Heart right ventricle (tissue), 16 donors: ENCODE measurements around the gene SPECC1. TPM values are rescaled to one million over a fixed set of nuclear protein-coding genes. Genes with fewer than 3 reads are reported as not detected.
A peak's percentile ranks its signal among the peaks of the same experiment; 100 is the strongest.

Source experiments
- ATAC-seq, 8 donors: fragments of 200-7000 bp; cut with Tn5 transposase; one replicate each; pipeline ENCODE4 v1.9.1; 2020; ENCODE audit warnings: mild to moderate bottlenecking in 8 of 8, moderate library complexity in 8 of 8, moderate number of reproducible peaks in 1 of 8
- DNase-seq, 2 donors: peaks; one replicate each; pipeline ENCODE4 v3.0.0-alpha.2; 2020
- H3K27ac ChIP-seq, 10 donors: fragments of 200-600 bp; sonication (generic) in 2 of 10; one replicate each; pipeline versions ENCODE4 v1.5.0 to v1.8.0; 2020 to 2022; ENCODE audit warnings: mild to moderate bottlenecking in 3 of 10
- H3K27me3 ChIP-seq, 7 donors: fragments of 200-600 bp; one replicate each; pipeline ENCODE4 v1.8.0; 2021 to 2022; ENCODE audit warnings: mild to moderate bottlenecking in 2 of 7
- H3K36me3 ChIP-seq, 9 donors: fragments of 200-600 bp; sonication (generic) in 1 of 9; one replicate each; pipeline versions ENCODE4 v1.5.0 to v1.8.0; 2020 to 2022; ENCODE audit warnings: mild to moderate bottlenecking in 2 of 9
- H3K4me1 ChIP-seq, 9 donors: fragments of 200-600 bp; sonication (generic) in 1 of 9; one replicate each; pipeline versions ENCODE4 v1.5.0 to v1.8.0; 2020 to 2022; ENCODE audit warnings: mild to moderate bottlenecking in 4 of 9
- H3K4me3 ChIP-seq, 10 donors: fragments of 200-600 bp; sonication (generic) in 2 of 10; one replicate each; pipeline versions ENCODE4 v1.5.0 to v1.8.0; 2020 to 2022; ENCODE audit warnings: mild to moderate bottlenecking in 7 of 10, moderate library complexity in 2 of 10
- H3K9me3 ChIP-seq, 11 donors: fragments of 200-600 bp in 10 of 11; sonication (generic) in 2 of 11; one replicate each; pipeline versions ENCODE4 v1.5.0 to v1.8.0; 2013 to 2022; ENCODE audit warnings: mild to moderate bottlenecking in 2 of 11, control low read depth in 1 of 11, moderate library complexity in 1 of 11
- CTCF ChIP-seq, 9 donors: fragments of 200-600 bp; sonication (generic) in 2 of 9; IDR thresholded peaks; one replicate each; pipeline versions ENCODE4 v1.5.0 to v1.8.0; 2021 to 2022; ENCODE audit warnings: antibody characterized with exemption in 9 of 9, mild to moderate bottlenecking in 5 of 9, moderate library complexity in 1 of 9
- WGBS, 2 donors: extraction: QIAGEN DNeasy Blood & Tissue Kit; methylation state at CpG; one replicate each; pipeline ENCODE4 v1.1.7; 2013; ENCODE audit warnings: inconsistent platforms in 1 of 2; 5-methylcytosine and 5-hydroxymethylcytosine counted together
- intact Hi-C, 10 donors: fragments of 100-400 bp; cut with DNase I; formaldehyde crosslinking; loops; one replicate each; pipeline versions ENCODE4 v1.11.1 to v1.14.2; 2022
- polyA plus RNA-seq, 2 donors: library from polyadenylated mRNA; stranded (reverse); fragments of 200-250 nt; gene quantifications; one replicate each; pipeline ENCODE4 v1.2.3, GENCODE V29; 2013
- total RNA-seq, 10 donors: library from RNA; stranded (reverse); fragmentation: NEBNext Ultra II Directional in 3 of 10; extraction: Animal tissue kit (Norgen Biotek cat#: 25700) in 3 of 10; gene quantifications; one replicate each; pipeline versions ENCODE4 v1.2.1 to v1.2.4, GENCODE V29; 2021 to 2023
- donor health status: Arrhythmogenic right ventricular cardiomyopathy.
- donor health status: ischemic (EF 13 %, LVEDD 7.1; RV severe dilation, severe dysfunction).
- donor health status: healthy with polysubstance abuse.
- donor health status: DM: no; HTN: yes; CAD: no.
- donor health status: DM: no; HTN: no; CAD: no.
- donor health status: ischemic (EF 25% LVEDD 6.9; RV normal size, moderate dysfunction).
- donor health status: ischemic (EF 25% LVEDD 5.7; RV mildly dilated, moderate dysfunction).
- donor health status: healthy.
- donor health status: DM: yes; HTN: yes; CAD: no.
- donor health status: Ischemic cardiomyopathy.
- donor health status: ischemic (EF 35%, LVEDD 5.7; RV mildly dilated, moderate dysfunction).
- donor health status: nonischemic (EF 11% LVEDD 7.7; RV severe dilation, severe dysfunction).
- donor health status: DM: yes; HTN: yes; CAD: no.
- donor health status: PGD.
- donor health status: ischemic (EF 29% LVEDD 5.4; RV normal size, mild dysfunction).
- donor health status: nonischemic (EF 23%, LVEDD 6.1; RV moderate dilation, normal function).

SPECC1 gene
- total and polyA plus RNA-seq, 12 donors: 2.9 to 15.2 (median 8.5) TPM

- peaks cover 0 to 37% (median 4%) of the 10 kb centered on the region in 9 donors for H3K4me1 ChIP-seq
- peak overlapping the region in 1 of 10 donors; percentile 69 for H3K27ac ChIP-seq
- H3K9me3 ChIP-seq: no peaks in the 10 kb centered on the region
- no peak for DNase-seq
- H3K4me3 ChIP-seq: no peak overlapping the region
- intact Hi-C loops: no loop called here
- TF ChIP-seq CTCF (IDR thresholded peaks at IDR 0.05): no peak
- WGBS, 2 donors: 91 to 94% methylated on average over 10 of the region's 10 CpGs
- H3K27me3 ChIP-seq: no peaks in the 10 kb centered on the region
- no peak for ATAC-seq
- H3K36me3 ChIP-seq: peaks cover 0 to 3% (median 0%) of the 10 kb centered on the region in 9 donors
These were observed 271.7 kb downstream of the SPECC1 start for GRCh38 chr17:20280851-20281250.

GRCh38 chr17:20281860-20282259 is 272.7 kb downstream of the SPECC1 start:
- H3K36me3 ChIP-seq: peaks cover 0 to 5% (median 0%) of the 10 kb centered on the region in 9 donors
- H3K27ac ChIP-seq: peak overlapping the region in 1 of 10 donors; percentile 69
- 63 to 72% methylated on average over 11 of the region's 11 CpGs for WGBS, 2 donors
- no peak overlapping the region for H3K4me3 ChIP-seq
- peak in 5 of 8 donors; percentile 17 to 53 (median 30) for ATAC-seq
- H3K27me3 ChIP-seq: no peaks in the 10 kb centered on the region
- no peaks in the 10 kb centered on the region for H3K9me3 ChIP-seq
- DNase-seq: peak in 1 of 2 donors; percentile 36
- H3K4me1 ChIP-seq: peaks cover 0 to 29% (median 2%) of the 10 kb centered on the region in 9 donors
- intact Hi-C loops: no loop called here
- TF ChIP-seq CTCF (IDR thresholded peaks at IDR 0.05): no peak

- no peaks in the 10 kb centered on the region for H3K9me3 ChIP-seq
- peaks cover 0 to 26% (median 2%) of the 10 kb centered on the region in 9 donors for H3K4me1 ChIP-seq
- no peaks in the 10 kb centered on the region for H3K27me3 ChIP-seq
- DNase-seq (no peak), ATAC-seq (no peak)
- WGBS, 2 donors: 89 to 92% methylated on average over 9 of the region's 9 CpGs
- intact Hi-C loops: no loop called here
- TF ChIP-seq CTCF (IDR thresholded peaks at IDR 0.05): no peak
- no peak overlapping the region for H3K4me3 ChIP-seq
- H3K27ac ChIP-seq: peak overlapping the region in 1 of 10 donors; percentile 69
- H3K36me3 ChIP-seq: peaks cover 0 to 5% (median 0%) of the 10 kb centered on the region in 9 donors
These were observed 273.6 kb downstream of the SPECC1 start for GRCh38 chr17:20282526-20283308.

- 77 to 89% methylated on average over 3 of the region's 3 CpGs for WGBS, 2 donors
- no peaks in the 10 kb centered on the region for H3K9me3 ChIP-seq
- intact Hi-C loops: no loop called here
- H3K27ac ChIP-seq: no peak overlapping the region
- no peaks in the 10 kb centered on the region for H3K27me3 ChIP-seq
- ATAC-seq (peak in 3 of 8 donors; percentile 47 to 64 (median 62)), DNase-seq (no peak)
- no peak for TF ChIP-seq CTCF (IDR thresholded peaks at IDR 0.05)
- peaks cover 0 to 5% (median 0%) of the 10 kb centered on the region in 9 donors for H3K36me3 ChIP-seq
- no peak overlapping the region for H3K4me3 ChIP-seq
- H3K4me1 ChIP-seq: peaks cover 0 to 26% (median 2%) of the 10 kb centered on the region in 9 donors
These were observed 274.9 kb downstream of the SPECC1 start for GRCh38 chr17:20284022-20284421.
